ENCODE results near the gene EVC. TPM values are rescaled to one million over a fixed set of nuclear protein-coding genes. Genes with fewer than 3 reads are reported as not detected.
A peak's percentile ranks its signal among the peaks of the same experiment; 100 is the strongest.

Gene EVC
- total RNA-seq, 1 experiment from 2014 or later, result 17.3 TPM

DNA sequence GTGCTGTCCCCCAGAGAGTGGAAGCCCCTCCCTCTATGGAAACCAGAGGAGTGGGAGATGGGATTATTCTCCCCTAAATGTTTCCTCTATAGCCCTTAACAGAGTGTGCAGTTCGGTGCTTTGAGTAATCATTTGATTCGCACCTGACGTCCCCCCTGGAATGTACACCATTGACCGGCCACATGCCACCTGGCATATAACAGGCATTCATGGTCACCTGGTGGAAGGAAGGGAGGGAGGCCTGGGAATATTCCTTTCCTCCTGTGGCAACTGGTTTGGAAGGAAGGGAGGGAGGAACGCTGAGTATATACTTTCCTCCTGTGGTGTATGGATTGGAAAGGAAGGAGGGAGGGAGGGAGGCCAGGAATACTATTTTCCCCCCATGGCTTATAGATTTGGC lies 104.6 kb downstream of the EVC start:
- no peak overlapping the region for H3K4me3 ChIP-seq (ENCODE audit: low read depth, low read length, poor library complexity, severe bottlenecking)
- H3K9me3 ChIP-seq (ENCODE audit: low read depth, low read length, poor library complexity, severe bottlenecking), result no peaks in the 10 kb centered on the region
- intact Hi-C loops (cut with micrococcal nuclease; ENCODE audit: unreplicated experiment), result loop anchor here (10.0 kb wide), 1 partner anchor 1331 kb away; no protein-coding TSS in a partner anchor
- ChIA-PET CTCF (no interaction called here), POLR2A (ENCODE audit: low non-redundant PET) (interaction anchor here (0.6 kb wide), 1 partner anchor 1469 kb away, joined by 3 read pairs; no protein-coding TSS in a partner anchor)
- H3K36me3 ChIP-seq (ENCODE audit: insufficient read depth, low read length, poor library complexity, severe bottlenecking), result peaks cover 18% of the 10 kb centered on the region
- TF ChIP-seq, protein P1, sequence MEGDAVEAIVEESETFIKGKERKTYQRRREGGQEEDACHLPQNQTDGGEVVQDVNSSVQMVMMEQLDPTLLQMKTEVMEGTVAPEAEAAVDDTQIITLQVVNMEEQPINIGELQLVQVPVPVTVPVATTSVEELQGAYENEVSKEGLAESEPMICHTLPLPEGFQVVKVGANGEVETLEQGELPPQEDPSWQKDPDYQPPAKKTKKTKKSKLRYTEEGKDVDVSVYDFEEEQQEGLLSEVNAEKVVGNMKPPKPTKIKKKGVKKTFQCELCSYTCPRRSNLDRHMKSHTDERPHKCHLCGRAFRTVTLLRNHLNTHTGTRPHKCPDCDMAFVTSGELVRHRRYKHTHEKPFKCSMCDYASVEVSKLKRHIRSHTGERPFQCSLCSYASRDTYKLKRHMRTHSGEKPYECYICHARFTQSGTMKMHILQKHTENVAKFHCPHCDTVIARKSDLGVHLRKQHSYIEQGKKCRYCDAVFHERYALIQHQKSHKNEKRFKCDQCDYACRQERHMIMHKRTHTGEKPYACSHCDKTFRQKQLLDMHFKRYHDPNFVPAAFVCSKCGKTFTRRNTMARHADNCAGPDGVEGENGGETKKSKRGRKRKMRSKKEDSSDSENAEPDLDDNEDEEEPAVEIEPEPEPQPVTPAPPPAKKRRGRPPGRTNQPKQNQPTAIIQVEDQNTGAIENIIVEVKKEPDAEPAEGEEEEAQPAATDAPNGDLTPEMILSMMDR (conservative IDR thresholded peaks at IDR 0.05; ENCODE audit: low read depth, low read length), result no peak
- no peak for TF ChIP-seq EZH2 (IDR thresholded peaks at IDR 0.05; ENCODE audit: borderline replicate concordance, low read depth, low read length, poor library complexity, severe bottlenecking)
- no peak for DNase-seq (ENCODE audit: low spot score)
- no peaks in the 10 kb centered on the region for H3K27me3 ChIP-seq (replicated peaks; ENCODE audit: insufficient read depth, low read depth, low read length, poor library complexity)
- peaks cover 12% of the 10 kb centered on the region for H3K4me1 ChIP-seq (ENCODE audit: insufficient read depth, low read length, poor library complexity, severe bottlenecking)
- no TSS peak for BruUV-seq (replicated peaks)
- H3K27ac ChIP-seq (ENCODE audit: low read depth, low read length, poor library complexity, severe bottlenecking), result peak overlapping the region; percentile 37

DNA sequence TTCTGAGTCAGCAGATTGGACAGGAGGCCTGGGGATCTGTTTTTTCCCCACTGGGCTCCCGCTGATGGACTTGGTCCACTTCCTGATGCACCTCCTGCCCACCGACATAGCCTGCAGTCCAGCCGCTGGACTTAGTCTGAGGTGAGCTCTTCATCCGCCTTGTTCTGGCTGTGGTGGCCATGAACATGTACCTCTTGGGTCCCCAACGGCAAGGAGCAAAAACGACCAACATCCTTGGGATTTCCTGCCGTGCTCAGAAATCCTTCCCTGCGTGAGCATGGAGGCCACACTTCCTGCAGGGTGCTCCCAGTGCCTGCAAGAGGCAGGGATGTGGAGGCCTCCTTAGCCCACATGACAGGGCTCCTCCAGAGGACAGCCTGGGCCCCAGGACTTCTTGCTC lies 105.1 kb downstream of the EVC start:
- Histone ChIP-seq H3K4me1 (ENCODE audit: insufficient read depth, low read length, poor library complexity, severe bottlenecking) (peaks cover 12% of the 10 kb centered on the region), H3K27ac (ENCODE audit: low read depth, low read length, poor library complexity, severe bottlenecking) (peak overlapping the region; percentile 37), H3K27me3 (replicated peaks; ENCODE audit: insufficient read depth, low read depth, low read length, poor library complexity) (no peaks in the 10 kb centered on the region), H3K9me3 (ENCODE audit: low read depth, low read length, poor library complexity, severe bottlenecking) (no peaks in the 10 kb centered on the region), H3K36me3 (ENCODE audit: insufficient read depth, low read length, poor library complexity, severe bottlenecking) (peaks cover 23% of the 10 kb centered on the region), H3K4me3 (ENCODE audit: low read depth, low read length, poor library complexity, severe bottlenecking) (no peak overlapping the region)
- DNase-seq (ENCODE audit: low spot score), result no peak
- ChIA-PET CTCF (no interaction called here), POLR2A (ENCODE audit: low non-redundant PET) (no interaction called here)
- BruUV-seq (replicated peaks), result no TSS peak
- no peak for TF ChIP-seq EZH2 (IDR thresholded peaks at IDR 0.05; ENCODE audit: borderline replicate concordance, low read depth, low read length, poor library complexity, severe bottlenecking)
- TF ChIP-seq, protein P1 (conservative IDR thresholded peaks at IDR 0.05; ENCODE audit: low read depth, low read length), result no peak
- intact Hi-C loops (cut with micrococcal nuclease; ENCODE audit: unreplicated experiment), result loop anchor here (10.0 kb wide), 1 partner anchor 1331 kb away; no protein-coding TSS in a partner anchor

DNA sequence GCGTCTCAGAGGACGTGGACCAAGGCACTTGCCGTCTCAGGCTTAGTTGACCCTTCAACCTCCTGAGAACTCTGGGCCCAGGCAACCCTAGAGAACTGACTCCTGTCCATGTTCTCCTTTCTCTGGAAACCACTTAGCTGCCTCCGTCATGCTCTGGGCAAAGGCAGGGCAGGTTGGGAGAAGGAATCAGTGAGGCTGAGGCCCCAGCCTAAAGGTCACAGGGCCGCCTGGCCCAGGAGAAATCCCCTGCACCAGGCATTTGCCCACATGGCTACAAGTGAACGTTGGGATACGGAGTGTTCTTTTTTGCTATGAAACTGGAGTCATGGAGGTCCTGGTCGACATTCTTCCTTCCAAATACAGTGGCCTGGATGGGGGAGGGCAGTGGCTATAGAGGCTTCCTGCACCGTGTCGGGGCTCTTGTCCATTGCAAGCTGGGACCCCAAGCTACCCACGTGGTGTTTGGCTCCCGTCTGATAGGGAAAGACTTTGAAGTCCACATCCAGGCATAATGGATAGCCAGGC lies 105.9 kb downstream of the EVC start:
- no TSS peak for BruUV-seq (replicated peaks)
- no peak overlapping the region for H3K4me3 ChIP-seq (ENCODE audit: low read depth, low read length, poor library complexity, severe bottlenecking)
- peaks cover 12% of the 10 kb centered on the region for H3K4me1 ChIP-seq (ENCODE audit: insufficient read depth, low read length, poor library complexity, severe bottlenecking)
- no peak for DNase-seq (ENCODE audit: low spot score)
- peaks cover 29% of the 10 kb centered on the region for H3K36me3 ChIP-seq (ENCODE audit: insufficient read depth, low read length, poor library complexity, severe bottlenecking)
- ChIA-PET POLR2A (ENCODE audit: low non-redundant PET) (no interaction called here), CTCF (no interaction called here)
- intact Hi-C loops (cut with micrococcal nuclease; ENCODE audit: unreplicated experiment), result loop anchor here (10.0 kb wide), 1 partner anchor 1332 kb away; no protein-coding TSS in a partner anchor
- no peak for TF ChIP-seq EZH2 (IDR thresholded peaks at IDR 0.05; ENCODE audit: borderline replicate concordance, low read depth, low read length, poor library complexity, severe bottlenecking)
- TF ChIP-seq, protein P1 (conservative IDR thresholded peaks at IDR 0.05; ENCODE audit: low read depth, low read length), result no peak
- no peak overlapping the region for H3K27ac ChIP-seq (ENCODE audit: low read depth, low read length, poor library complexity, severe bottlenecking)
- H3K9me3 ChIP-seq (ENCODE audit: low read depth, low read length, poor library complexity, severe bottlenecking), result no peaks in the 10 kb centered on the region
- no peaks in the 10 kb centered on the region for H3K27me3 ChIP-seq (replicated peaks; ENCODE audit: insufficient read depth, low read depth, low read length, poor library complexity)
